ENCODE data around the gene NKPD1.

DNA sequence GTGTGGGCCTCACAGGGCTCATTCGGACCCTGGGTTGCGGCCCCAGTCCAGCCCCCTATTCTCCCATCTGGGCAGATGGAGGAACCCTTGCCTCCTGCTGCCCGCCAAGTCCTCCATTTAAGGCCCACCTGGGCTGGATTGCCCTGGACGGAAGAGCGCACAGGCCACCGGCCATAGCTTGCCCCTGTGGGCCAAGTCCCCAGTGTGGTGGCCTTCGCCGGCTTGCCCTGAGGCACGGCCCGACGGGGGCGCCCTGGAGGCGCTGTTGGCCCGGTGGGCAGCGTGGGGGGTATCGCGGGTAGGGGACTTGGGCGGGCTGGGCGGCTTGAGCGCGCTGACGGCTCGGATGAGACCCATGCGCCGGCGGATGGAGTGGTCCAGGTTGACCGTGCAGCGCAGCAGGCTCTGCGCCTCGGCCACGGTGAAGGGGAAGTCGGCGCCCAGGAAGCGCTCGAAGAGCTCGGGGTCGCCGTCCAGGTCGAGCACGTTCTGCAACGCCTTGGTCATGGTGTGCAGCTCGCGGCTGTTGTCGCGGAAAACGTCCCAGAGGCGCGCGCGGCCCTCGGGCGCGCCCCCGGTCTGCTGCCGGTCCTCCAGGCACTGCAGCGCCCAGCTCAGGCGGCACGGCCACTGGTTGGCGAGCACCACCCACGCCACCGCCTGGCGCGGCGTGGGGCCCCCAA is 8.8 kb downstream of the NKPD1 start:
- no peak for TF ChIP-seq POLR2A (IDR thresholded peaks at IDR 0.05)
- TF ChIP-seq, protein P1, sequence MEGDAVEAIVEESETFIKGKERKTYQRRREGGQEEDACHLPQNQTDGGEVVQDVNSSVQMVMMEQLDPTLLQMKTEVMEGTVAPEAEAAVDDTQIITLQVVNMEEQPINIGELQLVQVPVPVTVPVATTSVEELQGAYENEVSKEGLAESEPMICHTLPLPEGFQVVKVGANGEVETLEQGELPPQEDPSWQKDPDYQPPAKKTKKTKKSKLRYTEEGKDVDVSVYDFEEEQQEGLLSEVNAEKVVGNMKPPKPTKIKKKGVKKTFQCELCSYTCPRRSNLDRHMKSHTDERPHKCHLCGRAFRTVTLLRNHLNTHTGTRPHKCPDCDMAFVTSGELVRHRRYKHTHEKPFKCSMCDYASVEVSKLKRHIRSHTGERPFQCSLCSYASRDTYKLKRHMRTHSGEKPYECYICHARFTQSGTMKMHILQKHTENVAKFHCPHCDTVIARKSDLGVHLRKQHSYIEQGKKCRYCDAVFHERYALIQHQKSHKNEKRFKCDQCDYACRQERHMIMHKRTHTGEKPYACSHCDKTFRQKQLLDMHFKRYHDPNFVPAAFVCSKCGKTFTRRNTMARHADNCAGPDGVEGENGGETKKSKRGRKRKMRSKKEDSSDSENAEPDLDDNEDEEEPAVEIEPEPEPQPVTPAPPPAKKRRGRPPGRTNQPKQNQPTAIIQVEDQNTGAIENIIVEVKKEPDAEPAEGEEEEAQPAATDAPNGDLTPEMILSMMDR (IDR thresholded peaks at IDR 0.05), result no peak
